Immature natural killer cell (primary cell): ENCODE data around the gene SEBOX. TPM values are rescaled to one million over a fixed set of nuclear protein-coding genes. Genes with fewer than 3 reads are reported as not detected.

Experiments used
- DNase-seq, 3 donors: peaks; one replicate each; pipeline ENCODE4 v3.0.0; 2022; ENCODE audit warnings: mixed read lengths in 1 of 3
- H3K27ac Mint-ChIP-seq, 6 donors: one replicate each; pipeline ENCODE4 v1.8.0; 2020; ENCODE audit warnings: mixed read lengths in 6 of 6, mild to moderate bottlenecking in 5 of 6, inconsistent platforms in 4 of 6, moderate library complexity in 3 of 6
- H3K27me3 Mint-ChIP-seq, 3 donors: one replicate each; pipeline ENCODE4 v1.8.0; 2020 to 2021; ENCODE audit warnings: low read depth in 3 of 3, mild to moderate bottlenecking in 3 of 3, mixed read lengths in 3 of 3, moderate library complexity in 3 of 3, inconsistent platforms in 1 of 3
- H3K36me3 Mint-ChIP-seq, 3 donors: one replicate each; pipeline ENCODE4 v1.8.0; 2020; ENCODE audit warnings: mixed read lengths in 3 of 3, inconsistent platforms in 2 of 3, mild to moderate bottlenecking in 2 of 3
- H3K4me1 Mint-ChIP-seq, 2 donors: one replicate each; pipeline ENCODE4 v1.8.0; 2020; ENCODE audit warnings: inconsistent platforms in 2 of 2, mild to moderate bottlenecking in 2 of 2, mixed read lengths in 2 of 2, moderate library complexity in 1 of 2
- H3K4me3 Mint-ChIP-seq, 5 donors: one replicate each; pipeline ENCODE4 v1.8.0; 2020; ENCODE audit warnings: mild to moderate bottlenecking in 5 of 5, mixed read lengths in 5 of 5, inconsistent platforms in 3 of 5, moderate library complexity in 3 of 5
- H3K9me3 Mint-ChIP-seq, 6 donors: one replicate each; pipeline ENCODE4 v1.8.0; 2020; ENCODE audit warnings: mild to moderate bottlenecking in 6 of 6, mixed read lengths in 6 of 6, inconsistent platforms in 4 of 6, moderate library complexity in 3 of 6
- polyA plus RNA-seq, 3 donors: library from polyadenylated mRNA; unstranded; fragments of 300-500 nt; fragmentation: Illumina TruSeq; gene quantifications; one replicate each; pipeline ENCODE4 v1.2.3, GENCODE V29; 2021

SEBOX gene, protein sequence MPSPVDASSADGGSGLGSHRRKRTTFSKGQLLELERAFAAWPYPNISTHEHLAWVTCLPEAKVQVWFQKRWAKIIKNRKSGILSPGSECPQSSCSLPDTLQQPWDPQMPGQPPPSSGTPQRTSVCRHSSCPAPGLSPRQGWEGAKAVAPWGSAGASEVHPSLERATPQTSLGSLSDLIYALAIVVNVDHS
- not detected for polyA plus RNA-seq

DNA sequence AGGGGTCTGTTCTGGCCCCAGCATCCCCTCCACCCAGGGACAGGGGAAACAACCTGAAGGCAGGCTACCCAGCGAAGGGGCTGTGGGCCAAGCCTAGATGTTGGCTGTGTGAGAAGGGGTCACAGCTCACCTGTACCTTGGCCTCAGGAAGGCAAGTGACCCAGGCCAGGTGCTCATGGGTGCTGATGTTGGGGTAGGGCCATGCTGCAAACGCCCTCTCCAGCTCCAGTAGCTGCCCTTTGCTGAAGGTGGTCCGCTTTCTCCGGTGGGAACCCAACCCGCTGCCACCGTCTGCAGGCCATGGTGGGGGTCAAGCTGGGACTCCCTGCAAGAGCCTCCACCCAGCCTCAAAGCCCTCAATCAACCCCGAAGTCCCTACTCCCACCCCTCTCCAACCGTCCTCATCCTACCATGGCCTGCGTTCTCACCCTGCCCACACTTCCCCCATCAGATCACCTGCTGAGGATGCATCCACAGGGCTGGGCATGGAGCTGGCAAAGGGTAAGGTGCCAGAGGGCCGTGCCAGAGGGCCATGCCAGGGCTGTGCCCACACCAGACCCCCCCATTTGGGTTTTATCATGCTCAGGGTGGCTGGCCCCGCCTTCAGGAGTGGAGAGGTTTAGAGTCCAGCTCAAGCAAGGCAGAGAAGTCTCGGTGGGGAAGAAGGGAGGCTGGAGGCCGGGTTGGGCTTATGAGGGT lies at the start of gene SEBOX:
TSS of gene SEBOX (minus strand) at position 535 of the 699 bp plus-strand sequence. CDS start at position 487, 48 bp downstream.
- Mint-ChIP-seq H3K4me3 (no peak within 1 kb of the TSS), H3K4me1 (no peaks in the 10 kb centered on the region), H3K9me3 (no peaks in the 10 kb centered on the region), H3K36me3 (peaks cover 0 to 18% (median 8%) of the 10 kb centered on the region in 3 donors), H3K27ac (no peak within 1 kb of the TSS), H3K27me3 (peaks cover 0 to 5% (median 0%) of the 10 kb centered on the region in 3 donors)
- DNase-seq: no peak

GRCh38 chr17:28413804-28414203 lies 48.8 kb upstream of the SEBOX start:
- Mint-ChIP-seq H3K27ac (no peak overlapping the region), H3K27me3 (peaks cover 0 to 7% (median 5%) of the 10 kb centered on the region in 3 donors), H3K36me3 (no peaks in the 10 kb centered on the region), H3K4me3 (no peak overlapping the region), H3K9me3 (no peaks in the 10 kb centered on the region), H3K4me1 (peaks cover 0 to 4% of the 10 kb centered on the region in 2 donors)
- no peak for DNase-seq

DNA sequence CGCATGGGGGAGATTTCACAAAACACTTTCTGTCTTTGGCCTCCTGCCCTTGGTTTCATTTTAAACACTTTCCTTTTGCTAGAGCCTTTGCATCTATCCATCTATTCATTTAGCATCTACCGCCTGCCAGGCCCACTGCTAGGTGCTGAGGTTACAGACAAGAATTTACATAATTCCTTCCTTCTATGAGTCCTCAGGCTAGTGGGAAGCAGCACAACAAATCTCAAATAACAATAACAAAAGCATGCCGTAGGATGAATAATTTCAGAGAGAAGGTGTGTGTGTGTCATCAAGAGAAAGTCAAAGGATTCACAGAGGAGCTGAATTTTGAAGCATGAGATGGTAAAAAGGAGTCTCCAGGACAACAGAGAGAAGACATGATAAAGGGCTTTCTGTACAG lies 47.1 kb upstream of the SEBOX start:
- no peak for DNase-seq
- peaks cover 2 to 9% (median 6%) of the 10 kb centered on the region in 3 donors for H3K27me3 Mint-ChIP-seq
- no peaks in the 10 kb centered on the region for H3K9me3 Mint-ChIP-seq
- H3K27ac Mint-ChIP-seq: no peak overlapping the region
- H3K4me3 Mint-ChIP-seq: no peak overlapping the region
- H3K36me3 Mint-ChIP-seq: no peaks in the 10 kb centered on the region
- peaks cover 0 to 4% of the 10 kb centered on the region in 2 donors for H3K4me1 Mint-ChIP-seq

- Mint-ChIP-seq H3K4me3 (no peak overlapping the region), H3K27me3 (peaks cover 5 to 14% (median 5%) of the 10 kb centered on the region in 3 donors), H3K4me1 (peaks cover 5 to 9% of the 10 kb centered on the region in 2 donors), H3K9me3 (no peaks in the 10 kb centered on the region), H3K27ac (no peak overlapping the region), H3K36me3 (no peaks in the 10 kb centered on the region)
- no peak for DNase-seq
Measured at GRCh38 chr17:28407974-28408306, 42.9 kb upstream of the SEBOX start.

DNA sequence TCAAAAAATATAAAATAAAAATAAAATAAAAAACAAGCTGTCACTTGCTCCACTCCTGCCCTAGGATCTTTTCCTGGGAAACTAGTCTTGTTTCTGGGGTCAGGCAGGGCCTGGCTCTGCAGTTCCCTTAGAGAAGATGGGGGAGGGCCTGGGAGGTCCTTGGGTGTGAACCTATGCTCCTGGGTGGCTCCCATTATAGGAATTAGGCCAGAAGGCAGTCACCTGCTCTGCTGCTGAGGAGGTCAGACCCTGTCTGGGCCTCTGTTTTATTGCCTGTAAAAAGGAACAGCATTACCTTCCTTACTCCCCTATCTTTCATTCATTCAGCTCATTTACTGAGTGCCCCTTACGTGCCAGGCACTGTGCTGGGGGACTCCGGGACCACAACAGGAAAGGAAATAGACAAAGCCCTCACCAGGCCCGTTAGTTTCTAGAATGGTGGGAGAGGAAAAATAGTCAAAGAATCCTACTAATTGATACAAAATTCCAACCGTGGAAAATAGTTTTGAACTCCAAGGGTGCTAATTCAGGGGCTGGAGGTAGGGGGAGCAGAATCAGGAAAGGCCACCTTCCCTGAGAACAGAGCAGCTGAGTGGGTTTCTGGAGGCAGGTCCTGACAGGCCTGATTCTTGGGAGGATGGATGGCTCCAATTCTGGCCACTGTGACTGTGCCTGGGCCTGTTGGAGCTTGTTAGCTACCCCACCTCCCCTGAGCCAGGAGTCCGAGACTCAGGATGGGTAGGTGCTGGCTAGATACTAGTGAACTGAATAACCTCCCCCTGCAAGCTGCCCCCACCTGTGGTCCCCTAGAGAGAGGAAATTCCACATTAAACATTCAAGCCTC lies 42.4 kb upstream of the SEBOX start:
- Mint-ChIP-seq H3K27ac (no peak overlapping the region), H3K4me3 (peak overlapping the region in 2 of 5 donors; percentile 20 to 46), H3K36me3 (no peaks in the 10 kb centered on the region), H3K9me3 (no peaks in the 10 kb centered on the region), H3K27me3 (peaks cover 5 to 14% (median 5%) of the 10 kb centered on the region in 3 donors), H3K4me1 (peaks cover 5 to 9% of the 10 kb centered on the region in 2 donors)
- no peak for DNase-seq

DNA sequence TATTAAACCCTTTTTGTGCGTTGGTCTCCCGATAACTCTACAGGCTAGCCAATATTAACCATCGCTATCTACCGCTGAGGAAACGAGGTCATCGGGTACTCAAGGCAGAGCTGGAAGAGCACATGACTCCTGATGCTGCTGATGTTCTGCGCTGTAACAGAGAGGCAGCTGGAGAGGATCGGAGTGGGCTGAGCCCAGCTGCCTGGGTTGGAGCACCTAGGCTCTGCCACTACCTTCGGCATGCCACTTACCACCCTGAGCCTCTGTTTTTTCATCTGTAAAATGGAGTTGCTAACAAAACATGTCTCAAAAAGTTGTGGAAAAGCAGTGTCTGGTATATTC lies 41.4 kb upstream of the SEBOX start:
- no peak for DNase-seq
- H3K36me3 Mint-ChIP-seq: no peaks in the 10 kb centered on the region
- peak overlapping the region; percentile 70 to 80 (median 74) for H3K4me3 Mint-ChIP-seq
- H3K27me3 Mint-ChIP-seq: peaks cover 2 to 14% (median 5%) of the 10 kb centered on the region in 3 donors
- H3K4me1 Mint-ChIP-seq: peaks cover 5 to 9% of the 10 kb centered on the region in 2 donors
- no peak overlapping the region for H3K27ac Mint-ChIP-seq
- H3K9me3 Mint-ChIP-seq: no peaks in the 10 kb centered on the region

DNA sequence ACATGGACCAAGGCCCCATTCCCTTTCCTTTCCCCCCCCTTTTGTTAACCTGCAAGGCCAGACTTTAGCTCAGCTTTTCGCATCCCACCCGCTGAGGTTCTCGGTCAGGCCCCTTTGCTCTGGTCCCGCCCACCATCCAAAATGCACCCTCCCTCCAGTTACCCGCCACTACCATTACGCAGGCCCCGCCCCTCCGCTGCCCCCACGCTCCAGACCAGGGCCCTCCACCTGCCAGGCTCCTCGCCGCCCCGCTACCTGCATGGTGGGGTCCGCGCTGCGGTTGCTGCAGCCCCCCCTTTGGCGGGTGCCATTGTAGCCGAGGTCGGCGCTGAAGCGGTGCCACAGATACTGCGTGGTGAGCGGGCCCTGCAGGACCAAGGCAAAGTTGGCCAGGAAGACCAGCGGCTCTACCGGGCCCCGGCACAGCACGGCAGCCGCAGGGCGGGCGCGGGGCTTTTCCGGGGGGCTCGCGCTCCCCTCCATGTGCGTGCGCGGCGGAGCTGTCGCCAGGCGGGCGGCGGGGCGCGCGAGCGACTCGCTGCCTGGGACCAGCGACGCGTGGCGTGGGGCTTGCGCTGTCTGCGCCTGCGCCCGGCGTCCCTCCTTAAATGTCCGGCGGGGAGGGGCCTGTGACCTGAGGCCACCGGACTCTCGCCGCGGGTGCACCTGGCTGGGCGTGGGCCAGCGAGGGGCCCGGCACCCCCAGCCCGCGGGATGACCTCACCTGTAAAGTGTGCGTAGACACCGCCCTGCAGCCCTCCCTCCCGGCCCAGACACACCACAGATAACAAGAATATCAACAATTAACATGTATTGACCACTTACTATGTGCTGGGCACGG lies 40.9 kb upstream of the SEBOX start, which contains the start of gene SLC46A1:
TSS of gene SLC46A1 (minus strand) at position 581 of the 841 bp plus-strand sequence. CDS start at position 483, 98 bp downstream.
- Mint-ChIP-seq H3K4me3 (peak within 1 kb of the TSS; percentile 70 to 80 (median 78)), H3K27ac (peak within 1 kb of the TSS in 1 of 6 donors; percentile 49), H3K36me3 (no peaks in the 10 kb centered on the region), H3K27me3 (peaks cover 2 to 14% (median 5%) of the 10 kb centered on the region in 3 donors), H3K9me3 (no peaks in the 10 kb centered on the region), H3K4me1 (peaks cover 5 to 9% of the 10 kb centered on the region in 2 donors)
- DNase-seq: peak in 2 of 3 donors; percentile 22 to 33

DNA sequence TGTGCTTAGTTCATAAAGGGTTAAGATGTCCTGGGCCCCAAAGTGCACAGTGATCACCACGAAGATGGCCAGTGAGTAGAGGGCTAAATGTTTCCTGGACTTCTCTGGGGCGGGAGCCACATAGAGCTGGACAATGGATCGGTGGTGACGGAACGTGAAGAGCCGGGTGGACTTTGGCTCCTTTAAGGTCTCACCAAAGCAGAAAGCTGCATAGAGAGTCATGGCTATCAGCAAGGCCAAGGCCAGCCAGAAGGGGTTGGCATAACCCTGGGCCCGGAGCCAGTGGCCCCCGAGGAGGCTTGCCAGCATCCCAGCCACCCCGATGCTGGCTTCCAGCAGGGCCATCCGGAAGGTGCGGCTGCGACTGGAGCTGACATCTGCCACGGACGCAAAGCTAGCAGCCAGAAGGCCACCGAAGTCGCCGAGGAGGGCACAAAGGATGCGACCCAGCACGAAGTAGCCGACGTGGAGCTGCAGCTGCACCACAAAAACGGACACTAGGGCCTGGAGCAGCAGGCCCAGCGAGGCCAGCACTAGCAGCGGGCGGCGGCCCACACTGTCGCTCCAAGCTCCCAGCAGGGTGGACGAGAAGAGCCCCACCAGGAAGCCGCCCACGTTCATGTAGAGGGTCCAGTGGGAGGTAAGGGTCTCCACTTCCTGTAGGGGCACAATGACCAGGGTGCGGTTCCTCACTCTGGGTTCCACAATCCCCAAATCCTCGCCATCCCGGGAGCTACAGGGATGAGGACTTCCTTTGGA lies 40.0 kb upstream of the SEBOX start:
- Mint-ChIP-seq H3K4me3 (peak overlapping the region; percentile 65 to 80 (median 75)), H3K9me3 (no peaks in the 10 kb centered on the region), H3K27me3 (peaks cover 4 to 14% (median 5%) of the 10 kb centered on the region in 3 donors), H3K36me3 (no peaks in the 10 kb centered on the region), H3K27ac (no peak overlapping the region), H3K4me1 (peaks cover 5 to 9% of the 10 kb centered on the region in 2 donors)
- no peak for DNase-seq

GRCh38 chr17:28404461-28404811 lies 39.4 kb upstream of the SEBOX start:
- H3K27ac Mint-ChIP-seq: peak overlapping the region in 1 of 6 donors; percentile 35
- no peak for DNase-seq
- no peaks in the 10 kb centered on the region for H3K9me3 Mint-ChIP-seq
- no peaks in the 10 kb centered on the region for H3K36me3 Mint-ChIP-seq
- H3K4me3 Mint-ChIP-seq: peak overlapping the region in 4 of 5 donors; percentile 33 to 80 (median 44)
- peaks cover 5 to 9% of the 10 kb centered on the region in 2 donors for H3K4me1 Mint-ChIP-seq
- H3K27me3 Mint-ChIP-seq: peaks cover 4 to 14% (median 5%) of the 10 kb centered on the region in 3 donors

DNA sequence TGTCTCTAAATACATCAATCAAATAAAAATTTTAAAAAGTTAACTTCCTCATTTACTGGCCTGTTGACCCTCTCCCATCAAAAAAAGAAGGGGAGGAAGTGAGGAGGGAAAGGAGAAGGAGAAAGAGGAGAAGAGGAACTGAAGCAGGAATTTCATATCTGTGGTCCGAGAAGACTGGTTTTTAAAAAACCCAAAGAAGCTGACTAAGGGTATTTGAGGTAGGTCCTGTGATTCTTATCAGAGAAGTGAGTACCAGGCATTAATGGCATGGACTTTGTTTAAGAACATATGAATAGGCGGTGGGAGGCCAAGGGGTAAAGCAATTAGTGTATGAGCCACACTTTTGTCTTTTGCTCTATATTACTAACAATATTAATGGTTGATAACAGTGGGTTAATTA lies 39.0 kb upstream of the SEBOX start:
- DNase-seq: no peak
- no peaks in the 10 kb centered on the region for H3K9me3 Mint-ChIP-seq
- H3K4me3 Mint-ChIP-seq: peak overlapping the region in 4 of 5 donors; percentile 7 to 80 (median 44)
- peaks cover 4 to 14% (median 5%) of the 10 kb centered on the region in 3 donors for H3K27me3 Mint-ChIP-seq
- peaks cover 5 to 9% of the 10 kb centered on the region in 2 donors for H3K4me1 Mint-ChIP-seq
- peak overlapping the region in 1 of 6 donors; percentile 7 for H3K27ac Mint-ChIP-seq
- H3K36me3 Mint-ChIP-seq: no peaks in the 10 kb centered on the region

GRCh38 chr17:28402844-28403243 lies 37.8 kb upstream of the SEBOX start:
- H3K27me3 Mint-ChIP-seq: peaks cover 2 to 14% (median 3%) of the 10 kb centered on the region in 3 donors
- H3K4me3 Mint-ChIP-seq: no peak overlapping the region
- DNase-seq: no peak
- H3K36me3 Mint-ChIP-seq: peaks cover 0 to 5% (median 0%) of the 10 kb centered on the region in 3 donors
- H3K9me3 Mint-ChIP-seq: no peaks in the 10 kb centered on the region
- peaks cover 5 to 9% of the 10 kb centered on the region in 2 donors for H3K4me1 Mint-ChIP-seq
- no peak overlapping the region for H3K27ac Mint-ChIP-seq

DNA sequence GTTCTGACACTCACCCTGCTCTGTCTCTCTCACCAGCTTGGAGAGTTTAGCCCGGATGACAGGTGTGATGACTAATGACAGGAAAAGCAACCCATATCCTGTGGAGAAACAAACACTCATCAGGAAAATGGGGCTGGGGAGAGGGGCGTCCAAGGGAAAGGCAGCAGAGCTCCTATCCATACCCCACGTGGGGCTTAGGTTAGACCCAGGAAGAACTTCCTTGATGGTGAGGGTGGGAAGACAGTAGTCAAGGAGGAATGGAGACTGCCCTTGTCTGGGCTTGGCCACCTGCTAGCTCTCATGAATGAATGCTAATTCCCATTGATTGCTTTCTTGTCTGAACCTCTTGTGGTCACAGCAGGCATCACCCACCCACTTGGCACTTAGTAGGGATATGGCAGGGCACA lies 37.2 kb upstream of the SEBOX start:
- no peak overlapping the region for H3K4me3 Mint-ChIP-seq

More for the DNA sequence above, 37.2 kb upstream of the SEBOX start:
- Mint-ChIP-seq H3K36me3 (peaks cover 0 to 8% (median 2%) of the 10 kb centered on the region in 3 donors), H3K4me1 (peaks cover 5 to 9% of the 10 kb centered on the region in 2 donors), H3K27me3 (peaks cover 2 to 13% (median 4%) of the 10 kb centered on the region in 3 donors), H3K9me3 (no peaks in the 10 kb centered on the region), H3K27ac (no peak overlapping the region)
- DNase-seq: no peak
